Measurements from ENCODE around the gene BCORL1.

BCORL1 gene

GRCh38 chrX:129940721-129941120 is 41.7 kb upstream of the BCORL1 start:
- H3K27ac ChIP-seq = no peak overlapping the region
- no peak for TF ChIP-seq CTCF (conservative IDR thresholded peaks at IDR 0.05)

- H3K27ac ChIP-seq = no peak overlapping the region
- no peak for TF ChIP-seq CTCF (conservative IDR thresholded peaks at IDR 0.05)
These were observed 37.3 kb upstream of the BCORL1 start for GRCh38 chrX:129945131-129945530.

- TF ChIP-seq CTCF (conservative IDR thresholded peaks at IDR 0.05) = no peak
- H3K27ac ChIP-seq = no peak overlapping the region
These were observed 29.1 kb upstream of the BCORL1 start for GRCh38 chrX:129953334-129953648.

GRCh38 chrX:129953881-129954280 is 28.6 kb upstream of the BCORL1 start:
- no peak for TF ChIP-seq CTCF (conservative IDR thresholded peaks at IDR 0.05)
- no peak overlapping the region for H3K27ac ChIP-seq

- TF ChIP-seq CTCF (conservative IDR thresholded peaks at IDR 0.05) = no peak
- H3K27ac ChIP-seq = no peak overlapping the region
These were observed 27.6 kb upstream of the BCORL1 start for GRCh38 chrX:129954804-129955203.

GRCh38 chrX:129955682-129956081 is 26.8 kb upstream of the BCORL1 start:
- no peak for TF ChIP-seq CTCF (conservative IDR thresholded peaks at IDR 0.05)

GRCh38 chrX:129956145-129956544 is 26.3 kb upstream of the BCORL1 start:
- no peak overlapping the region for H3K27ac ChIP-seq
- no peak for TF ChIP-seq CTCF (conservative IDR thresholded peaks at IDR 0.05)

More at GRCh38 chrX:129955682-129956081, 26.8 kb upstream of the BCORL1 start:
- H3K27ac ChIP-seq = no peak overlapping the region

GRCh38 chrX:129956765-129957164 is 25.7 kb upstream of the BCORL1 start:
- no peak for TF ChIP-seq CTCF (conservative IDR thresholded peaks at IDR 0.05)
- peak overlapping the region; percentile 47; the same call in 1 of the 2 replicates for H3K27ac ChIP-seq
